GOT3 (cell line): ENCODE measurements around the gene RAMAC.
"Not testable (repeated sequence)": the region's sequence is repeated elsewhere in the genome, so short reads cannot be mapped to it uniquely, and the experiment has no call there.

Source experiments
- DNase-seq: peaks from one replicate; lab custom pipeline; 2025; ENCODE audit warnings: mixed read lengths; lab: John Stamatoyannopoulos, UW

RAMAC gene

DNA sequence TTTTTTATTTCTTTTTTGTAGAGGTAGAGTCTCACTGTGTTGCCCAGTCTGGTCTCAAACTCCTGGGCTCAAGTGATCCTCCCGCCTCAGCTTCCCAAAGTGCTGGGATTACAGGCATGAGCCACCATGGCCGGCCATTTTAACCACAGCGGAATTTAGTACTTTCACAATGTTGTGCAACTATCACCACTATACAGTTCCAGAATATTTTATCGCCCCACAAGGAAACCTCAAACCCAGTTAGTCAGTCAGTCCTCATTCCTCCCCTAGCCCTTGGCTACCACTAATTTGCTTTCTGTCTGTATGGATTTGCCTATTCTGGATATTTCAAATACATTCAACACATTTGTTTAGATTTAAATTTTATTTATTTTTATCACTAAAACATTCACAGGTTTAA, 17.9 kb upstream of the RAMAC start:
- DNase-seq, result no peak

- DNase-seq, result no peak
Measured at GRCh38 chr15:82969353-82969752, 16.7 kb upstream of the RAMAC start.

DNA sequence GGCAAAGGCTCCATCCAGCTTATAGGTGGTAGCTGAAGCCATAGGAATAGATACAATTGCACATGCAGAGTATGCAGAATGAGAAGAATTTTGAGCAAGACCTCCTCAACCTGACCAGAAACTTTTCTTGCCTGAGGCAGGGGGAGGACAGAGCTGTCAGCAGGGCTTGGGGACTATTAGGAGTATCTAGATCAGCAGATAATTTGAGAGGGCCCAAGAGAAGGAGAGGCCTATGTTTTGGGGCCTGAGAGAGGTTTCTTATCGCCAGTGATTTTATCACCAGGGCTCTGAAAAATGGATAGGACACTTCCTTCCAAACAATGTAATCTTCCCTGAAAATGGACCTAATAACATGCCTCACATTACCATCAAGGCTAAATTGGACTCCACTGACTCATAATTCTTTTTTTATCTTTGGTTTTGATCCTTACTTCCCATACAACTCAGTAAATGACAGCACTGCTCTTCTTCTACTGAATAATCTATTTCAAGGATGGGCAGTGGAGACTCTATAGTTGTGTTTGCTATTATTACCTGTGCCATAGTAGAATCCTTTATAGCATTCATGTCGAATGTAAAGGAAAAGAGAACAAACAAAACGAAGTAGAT, 15.8 kb upstream of the RAMAC start:
- no peak for DNase-seq

- no peak for DNase-seq
Measured at GRCh38 chr15:82970696-82971095, 15.3 kb upstream of the RAMAC start.

- no peak for DNase-seq
Measured at GRCh38 chr15:82971218-82971984, 14.6 kb upstream of the RAMAC start.

GRCh38 chr15:82972990-82973389, 13.0 kb upstream of the RAMAC start:
- DNase-seq, result no peak

DNA sequence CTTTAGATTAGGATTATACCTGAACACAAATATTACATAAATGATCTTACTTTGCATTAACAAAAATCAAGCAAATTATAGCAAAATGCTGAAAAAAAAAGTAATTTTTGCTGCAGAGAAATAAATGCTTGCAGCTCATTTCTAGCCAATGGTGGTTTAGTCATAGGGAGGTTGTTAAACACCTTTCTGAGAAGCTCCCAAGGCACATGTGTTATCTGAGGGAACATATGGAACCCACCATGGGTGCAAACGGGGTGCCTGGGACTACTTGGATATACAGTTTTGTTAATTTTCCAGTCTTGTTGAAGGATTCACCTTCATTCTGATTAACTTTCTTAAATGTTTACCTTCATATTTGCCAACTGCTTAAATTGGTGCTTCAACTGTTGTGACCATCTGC, 8.9 kb upstream of the RAMAC start:
- DNase-seq, result no peak

DNA sequence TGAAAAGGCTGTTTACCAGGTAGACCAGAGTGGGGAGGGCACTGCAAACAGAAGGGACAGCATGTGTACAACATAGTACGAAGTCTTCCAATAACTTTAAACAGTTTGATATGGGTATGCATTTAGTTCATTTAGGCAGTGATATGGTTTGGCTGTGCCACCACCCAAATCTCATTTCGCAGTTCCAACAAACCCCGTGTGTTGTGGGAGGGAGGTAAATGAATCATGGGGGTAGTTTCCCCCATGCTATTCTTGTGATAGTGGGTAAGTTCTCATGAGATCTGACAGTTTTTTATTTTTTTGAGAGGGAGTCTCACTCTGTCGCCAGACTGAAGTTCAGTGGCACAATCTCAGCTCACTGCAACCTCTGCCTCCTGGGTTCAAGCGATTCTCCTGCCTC, 7.6 kb upstream of the RAMAC start:
- DNase-seq, result no peak

- no peak for DNase-seq
Measured at GRCh38 chr15:82979726-82980125, 6.3 kb upstream of the RAMAC start.

- DNase-seq, result no peak
Measured at GRCh38 chr15:82980981-82981380, 5.0 kb upstream of the RAMAC start.

DNA sequence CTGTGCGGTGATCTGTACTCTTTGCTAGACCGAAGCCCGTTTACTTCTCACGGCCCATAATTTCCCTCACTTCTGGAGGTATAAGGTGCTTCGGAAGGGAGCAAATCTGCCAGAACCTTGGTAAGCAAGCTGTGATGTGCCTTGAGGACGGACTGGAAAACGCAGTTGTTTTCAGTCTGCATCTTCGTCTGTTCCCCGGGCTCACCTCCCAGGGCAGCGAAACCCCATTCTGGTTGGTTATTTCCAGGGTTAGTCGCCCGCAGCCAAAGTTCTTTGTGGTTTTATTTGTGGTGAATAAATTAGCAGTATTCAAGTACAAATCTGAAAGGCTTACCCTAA, 401 bp downstream of the RAMAC start:
- DNase-seq, result no peak

DNA sequence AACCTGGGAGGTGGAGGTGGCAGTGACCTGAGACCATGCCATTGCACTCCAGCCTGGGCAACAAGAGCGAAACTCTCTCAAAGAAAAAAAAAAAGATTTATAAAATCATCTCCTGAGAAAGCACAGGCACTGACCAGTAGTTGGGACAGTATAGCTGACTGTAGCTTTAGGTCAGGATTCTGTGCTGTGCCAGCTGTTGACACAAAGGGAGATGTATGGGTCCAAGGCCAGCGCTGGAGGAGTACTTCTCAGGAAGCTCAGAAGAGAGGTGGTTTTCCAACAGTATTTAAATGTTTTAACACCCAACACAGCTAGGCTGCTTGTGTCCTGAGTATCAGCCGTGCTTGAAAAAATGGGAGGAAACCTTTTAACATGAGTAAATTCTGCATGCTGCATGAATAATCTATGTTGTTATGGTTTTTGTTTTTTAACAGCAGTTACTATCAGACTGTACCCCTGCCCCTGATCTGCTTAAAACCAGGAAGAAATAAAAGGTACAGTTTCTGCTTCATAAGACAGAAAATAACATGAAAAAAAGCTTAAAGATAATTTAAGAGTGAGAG, 6.5 kb downstream of the RAMAC start:
- DNase-seq, result no peak

DNA sequence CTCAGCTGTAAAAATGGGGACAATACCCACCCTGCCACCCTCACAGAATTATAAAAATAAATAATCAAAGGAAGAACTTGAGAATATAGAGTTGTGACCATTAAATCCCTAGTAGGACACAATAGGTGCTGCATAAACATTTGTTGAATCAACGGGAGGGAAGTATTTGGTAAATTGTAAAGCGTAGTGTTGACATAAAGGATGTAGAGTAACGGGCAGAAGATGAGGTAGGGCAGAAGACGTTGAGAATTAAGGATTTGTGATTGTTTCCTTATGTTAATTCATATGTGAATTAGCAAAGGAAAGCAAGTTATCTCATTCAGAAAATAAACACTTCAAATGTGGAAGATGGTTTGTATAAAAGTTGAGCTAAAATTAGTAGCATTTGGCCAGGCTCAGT, 7.1 kb downstream of the RAMAC start:
- DNase-seq, result no peak

GRCh38 chr15:82995076-82995475, 9.1 kb downstream of the RAMAC start:
- no peak for DNase-seq

GRCh38 chr15:82995938-82996337, 9.9 kb downstream of the RAMAC start:
- no peak for DNase-seq

DNA sequence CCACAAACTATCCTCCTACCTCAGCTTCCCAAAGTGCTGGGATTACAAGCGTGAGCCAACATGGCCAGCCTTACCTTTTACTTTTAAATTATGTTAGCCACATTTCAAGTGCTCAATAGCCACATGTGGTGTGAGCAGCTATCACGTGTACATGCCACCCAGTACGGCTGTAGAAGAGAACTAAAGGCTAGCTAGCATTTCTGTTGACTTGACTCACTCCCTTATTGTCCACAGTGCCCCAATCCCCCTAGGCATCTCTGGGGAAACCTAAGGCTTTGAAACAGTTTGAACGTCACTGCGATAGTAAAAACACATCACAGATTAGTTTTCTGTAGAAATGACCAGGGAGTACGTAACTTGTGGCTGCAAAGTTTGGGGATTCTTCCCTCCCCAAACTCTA, 13.4 kb downstream of the RAMAC start:
- no peak for DNase-seq

- no peak for DNase-seq
Measured at GRCh38 chr15:82999905-83000671, 14.1 kb downstream of the RAMAC start.

DNA sequence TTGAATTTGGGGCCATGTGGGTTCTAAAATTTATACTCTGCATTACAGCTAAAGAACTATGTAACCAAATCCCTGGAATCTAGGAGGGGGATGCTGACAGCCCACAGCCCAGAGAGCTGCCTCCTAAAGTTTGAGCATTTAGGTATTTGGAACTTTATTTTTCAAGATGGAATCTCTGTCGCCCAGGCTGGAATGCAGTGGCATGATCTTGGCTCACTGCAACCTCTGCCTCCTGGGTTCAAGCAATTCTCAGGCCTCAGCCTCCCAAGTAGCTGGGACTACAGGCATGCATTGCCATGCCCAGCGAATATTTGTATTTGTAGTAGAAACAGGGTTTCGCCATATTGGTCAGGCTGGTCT, 14.6 kb downstream of the RAMAC start:
- DNase-seq, result not testable (repeated sequence)

DNA sequence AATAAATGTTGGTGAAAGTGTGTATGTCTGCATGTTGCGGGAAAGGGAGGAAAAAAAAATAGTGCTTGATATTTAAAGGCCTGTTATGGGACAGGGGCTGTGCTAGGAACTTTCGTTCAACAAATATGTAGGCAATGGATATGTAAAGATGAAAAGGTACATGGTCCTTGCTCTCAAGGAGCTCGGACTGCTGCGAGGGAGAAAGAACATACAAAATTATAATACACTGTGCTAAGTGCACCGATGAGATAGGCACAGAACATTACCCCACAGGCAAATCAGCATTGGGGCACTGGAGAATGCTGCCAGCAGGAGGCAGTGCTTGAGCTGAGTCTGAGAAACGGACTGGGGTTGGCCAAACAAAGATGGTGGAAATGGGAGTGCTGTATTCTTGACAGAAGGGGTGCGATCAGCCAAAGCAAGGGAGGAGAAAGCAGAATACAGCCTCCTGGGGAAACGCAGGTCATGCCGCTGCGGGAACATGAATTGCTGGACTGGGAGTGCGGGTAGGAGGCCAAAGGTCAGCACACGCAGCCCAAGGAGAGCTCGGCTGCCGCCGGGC, 24.8 kb downstream of the RAMAC start:
- DNase-seq, result no peak

DNA sequence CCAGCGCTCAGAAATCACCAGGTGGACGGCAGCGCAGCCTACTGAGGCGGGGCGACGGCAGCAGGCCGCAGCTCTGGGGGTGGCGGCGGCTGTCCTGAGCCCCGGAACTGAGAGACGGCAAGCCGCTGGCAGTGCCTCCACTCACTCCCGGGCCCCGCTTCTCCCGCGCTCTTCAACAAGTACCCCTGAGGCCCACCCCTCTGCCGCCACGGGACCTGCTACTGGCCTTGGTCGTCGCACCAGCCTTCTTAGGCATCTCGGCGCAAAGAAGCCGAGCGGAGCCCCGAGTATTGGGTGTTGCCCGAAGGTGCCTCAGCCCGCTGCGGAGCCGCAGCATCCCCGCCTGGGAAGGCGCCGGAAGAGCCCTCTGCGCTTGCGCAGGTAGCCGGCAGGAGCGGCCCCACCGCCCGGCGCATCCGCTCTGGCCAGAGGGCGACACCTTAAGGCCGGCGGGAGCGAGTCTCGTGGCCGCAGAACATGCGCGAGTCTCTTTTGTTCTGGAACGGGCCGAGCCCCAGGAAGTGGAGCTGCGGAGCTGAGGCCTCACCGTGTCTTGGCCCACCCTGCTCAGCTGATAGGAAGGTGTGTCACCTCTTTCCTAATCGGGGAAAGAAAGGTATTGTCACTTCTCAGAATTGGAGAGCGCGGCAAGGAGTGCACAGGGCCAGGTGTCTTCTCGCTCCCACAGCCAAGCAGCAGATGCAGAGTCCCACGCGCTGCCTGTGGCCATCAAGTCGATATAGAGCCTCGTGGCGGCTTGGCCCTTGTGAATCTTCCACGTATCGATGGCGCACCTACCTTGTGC, 25.5 kb downstream of the RAMAC start, which contains the start of gene C15orf40:
C15orf40 (minus strand) TSS at position 369 of the 805 bp plus-strand sequence; CDS start at position 337, 32 bp downstream.
- peak; percentile 48 for DNase-seq

GRCh38 chr15:83012076-83012426, 26.0 kb downstream of the RAMAC start:
- DNase-seq, result no peak

DNA sequence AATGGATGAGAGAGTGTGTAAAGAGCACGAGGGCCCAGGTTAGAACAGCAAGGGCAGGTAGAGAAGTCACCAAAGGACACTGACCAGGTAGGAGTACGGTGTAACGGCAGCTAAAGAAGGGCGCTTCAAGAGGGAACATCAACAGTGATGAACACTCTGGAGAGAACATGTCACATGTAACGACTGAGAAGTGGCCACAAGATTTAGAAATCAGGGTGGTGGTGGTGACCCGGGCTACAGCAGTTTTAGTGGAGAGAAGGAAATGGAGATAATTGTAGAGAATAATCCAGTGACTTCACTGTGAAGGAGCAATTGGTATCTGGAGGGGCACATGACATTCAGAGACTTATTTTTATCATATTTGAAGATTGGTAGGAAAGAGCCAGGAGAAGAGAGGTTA, 26.6 kb downstream of the RAMAC start:
- no peak for DNase-seq
